Stimulated activated naive CD8-positive, alpha-beta T cell treated with anti-CD3 and anti-CD28 coated beads, Interleukin-15, amount 100 ng/mL, for 72 hours (primary cell): ENCODE results near the gene ARHGEF7.

Experiments
- ATAC-seq: fragments of 150-1000 bp; cut with Tn5 transposase; 2 replicates; pipeline ENCODE4 v1.10.0; 2021; ENCODE audit warnings: mild to moderate bottlenecking, moderate library complexity
- DNase-seq, 2 donors: peaks; one replicate each; pipeline ENCODE4 v3.0.0; 2021 to 2022
- H3K27ac Mint-ChIP-seq, 2 donors: one replicate each; pipeline ENCODE4 v1.8.0; 2022; ENCODE audit warnings: mild to moderate bottlenecking in 2 of 2, mixed read lengths in 2 of 2, moderate library complexity in 2 of 2
- H3K27me3 Mint-ChIP-seq: one replicate; pipeline ENCODE4 v1.8.0; 2022; ENCODE audit warnings: mixed read lengths
- H3K4me1 Mint-ChIP-seq: one replicate; pipeline ENCODE4 v1.8.0; 2022; ENCODE audit warnings: mild to moderate bottlenecking, mixed read lengths
- H3K4me3 Mint-ChIP-seq, 2 donors: one replicate each; pipeline ENCODE4 v1.8.0; 2022; ENCODE audit warnings: mild to moderate bottlenecking in 2 of 2, mixed read lengths in 2 of 2, moderate library complexity in 1 of 2
- H3K9me3 Mint-ChIP-seq, 2 donors: one replicate each; pipeline ENCODE4 v1.8.0; 2022; ENCODE audit warnings: mixed read lengths in 2 of 2

The ARHGEF7 gene

DNA sequence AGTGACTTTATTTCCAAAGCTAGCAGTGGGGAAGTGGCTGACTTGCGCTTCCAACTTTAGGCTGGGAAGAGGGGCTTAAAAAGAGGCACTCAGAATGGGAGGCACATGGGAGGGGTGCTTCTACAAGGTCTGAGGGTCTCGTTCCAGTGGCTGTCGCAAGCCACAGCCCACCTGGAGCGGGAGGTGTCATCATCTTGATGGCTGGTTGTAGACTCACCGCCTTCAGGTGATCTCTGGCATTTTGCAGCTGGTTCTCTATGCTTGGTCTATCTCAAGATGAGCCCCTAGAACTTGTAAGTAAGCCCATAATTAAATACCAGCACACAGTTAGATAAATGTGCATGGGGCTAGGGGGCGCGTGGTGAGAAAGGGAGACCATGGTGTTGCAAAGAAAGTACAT is 214.5 kb downstream of the ARHGEF7 start:
- Mint-ChIP-seq H3K27me3 (no peaks in the 10 kb centered on the region), H3K27ac (no peak overlapping the region), H3K9me3 (peaks cover 8 to 17% of the 10 kb centered on the region in 2 donors), H3K4me3 (no peak overlapping the region), H3K4me1 (no peaks in the 10 kb centered on the region)
- DNase-seq (no peak), ATAC-seq (no peak)

DNA sequence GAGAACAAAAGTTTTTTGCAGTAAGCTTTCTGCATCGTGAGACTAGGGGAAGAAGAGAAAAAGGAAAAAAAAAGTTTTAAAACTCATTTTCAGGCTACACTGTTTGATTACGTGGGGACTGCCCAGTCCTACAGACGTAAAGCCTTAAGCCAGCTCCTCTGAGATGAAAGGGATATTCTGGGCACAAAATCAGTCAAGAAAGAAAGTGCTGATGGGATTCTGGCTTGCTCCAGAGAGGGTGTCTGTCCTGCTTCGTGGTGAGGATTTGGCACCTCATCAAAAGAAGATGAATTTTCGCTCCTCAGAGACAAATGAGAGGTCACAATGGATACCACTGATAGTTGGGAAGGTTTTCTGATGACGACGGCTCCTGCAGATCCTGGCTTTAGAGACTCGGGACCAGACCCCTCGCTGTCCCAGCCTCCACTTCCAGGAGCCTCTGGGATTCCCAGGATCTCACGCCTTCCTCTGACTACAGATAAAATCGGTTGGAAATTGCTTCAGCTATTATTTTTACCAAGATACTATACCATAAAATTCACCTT is 215.0 kb downstream of the ARHGEF7 start:
- DNase-seq: no peak
- Mint-ChIP-seq H3K27me3 (no peaks in the 10 kb centered on the region), H3K9me3 (peaks cover 8 to 17% of the 10 kb centered on the region in 2 donors), H3K4me1 (no peaks in the 10 kb centered on the region), H3K4me3 (no peak overlapping the region), H3K27ac (no peak overlapping the region)
- ATAC-seq: no peak

DNA sequence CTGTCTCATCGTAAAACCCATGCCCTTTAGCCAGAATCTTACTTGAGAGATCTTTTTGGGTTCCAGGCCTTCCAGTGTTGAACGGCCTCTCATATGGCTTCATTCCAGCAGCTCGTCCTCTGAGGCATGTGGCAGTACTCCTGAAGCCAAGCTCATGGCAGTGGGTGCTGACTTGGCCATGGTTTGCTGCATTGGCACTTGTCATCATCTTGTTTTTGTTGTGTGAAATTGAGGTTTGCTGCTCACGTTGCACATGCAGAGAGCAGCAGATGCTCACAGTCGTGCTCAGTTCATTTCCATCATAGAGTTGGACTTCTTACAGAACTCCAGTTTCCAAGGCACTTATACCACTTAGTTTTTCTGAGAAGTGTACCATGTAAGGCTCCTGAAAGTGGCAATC is 220.2 kb downstream of the ARHGEF7 start:
- no peak overlapping the region for H3K4me3 Mint-ChIP-seq
- H3K27ac Mint-ChIP-seq: no peak overlapping the region
- H3K4me1 Mint-ChIP-seq: no peaks in the 10 kb centered on the region
- no peaks in the 10 kb centered on the region for H3K27me3 Mint-ChIP-seq
- peaks cover 8 to 17% of the 10 kb centered on the region in 2 donors for H3K9me3 Mint-ChIP-seq
- DNase-seq (no peak), ATAC-seq (no peak)

DNA sequence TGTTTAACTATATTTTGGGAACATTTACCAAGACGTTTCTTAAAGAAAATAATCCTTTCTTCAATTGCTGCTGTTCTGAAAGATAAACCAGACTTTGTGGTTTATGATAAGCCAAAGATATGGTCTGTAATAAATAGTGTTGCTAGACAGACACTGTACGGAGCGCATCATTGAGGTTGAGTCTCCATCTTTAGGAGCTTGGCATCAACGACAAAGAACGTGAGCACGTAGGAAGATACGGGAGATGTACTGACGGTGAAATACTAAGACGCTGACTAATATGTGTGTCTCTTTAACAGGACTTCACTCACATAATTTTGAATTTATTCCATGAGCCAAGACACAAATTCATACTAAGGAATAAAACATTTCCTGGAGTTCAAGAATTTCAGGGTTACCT is 221.6 kb downstream of the ARHGEF7 start:
- Mint-ChIP-seq H3K4me3 (no peak overlapping the region), H3K4me1 (no peaks in the 10 kb centered on the region), H3K27ac (no peak overlapping the region), H3K27me3 (no peaks in the 10 kb centered on the region), H3K9me3 (peaks cover 8 to 17% of the 10 kb centered on the region in 2 donors)
- ATAC-seq (no peak), DNase-seq (no peak)

DNA sequence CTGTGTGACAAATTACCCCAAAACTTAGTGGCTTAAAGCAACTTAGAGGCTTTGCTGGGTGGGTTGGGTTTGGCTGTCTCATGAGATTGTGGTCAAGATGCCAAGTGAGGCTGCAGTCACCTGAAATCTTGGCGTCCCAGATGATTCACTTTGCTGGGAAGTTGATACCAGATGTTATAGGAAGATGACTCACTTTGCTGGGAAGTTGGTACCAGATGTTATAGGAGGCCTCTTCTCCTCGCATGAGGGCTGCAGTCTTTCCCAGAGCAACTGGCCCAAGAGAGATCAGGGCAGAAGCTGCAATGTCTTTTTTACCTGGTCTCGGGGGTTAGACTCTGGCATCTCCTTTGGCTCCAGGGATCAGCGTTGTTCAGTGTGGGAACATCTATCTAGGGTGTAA is 222.1 kb downstream of the ARHGEF7 start:
- H3K4me3 Mint-ChIP-seq: no peak overlapping the region
- no peak overlapping the region for H3K27ac Mint-ChIP-seq
- H3K9me3 Mint-ChIP-seq: peaks cover 8 to 17% of the 10 kb centered on the region in 2 donors
- DNase-seq: no peak
- H3K27me3 Mint-ChIP-seq: no peaks in the 10 kb centered on the region
- ATAC-seq: no peak
- H3K4me1 Mint-ChIP-seq: no peaks in the 10 kb centered on the region

DNA sequence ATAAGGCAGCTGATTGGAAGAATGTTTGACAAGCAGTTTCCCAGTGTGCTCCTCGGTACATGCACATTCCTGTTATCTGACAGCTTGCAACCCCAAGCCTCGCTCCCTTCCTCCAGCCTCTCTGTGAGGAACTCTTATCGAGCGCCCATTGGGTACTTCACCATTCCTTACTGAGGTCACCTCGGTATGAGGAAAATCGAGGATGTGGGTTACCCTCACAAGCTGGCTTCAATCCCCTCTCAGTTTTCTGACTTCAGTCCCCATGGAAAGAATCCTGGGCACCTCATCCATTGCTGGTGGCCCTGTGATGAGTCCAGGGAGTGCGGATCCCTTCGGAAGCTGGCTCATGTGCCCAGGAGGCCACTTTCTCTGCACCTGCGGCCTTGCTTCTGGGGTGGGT is 222.6 kb downstream of the ARHGEF7 start:
- H3K4me3 Mint-ChIP-seq: no peak overlapping the region
- H3K9me3 Mint-ChIP-seq: peaks cover 8 to 13% of the 10 kb centered on the region in 2 donors
- H3K27ac Mint-ChIP-seq: no peak overlapping the region
- DNase-seq (no peak), ATAC-seq (no peak)
- no peaks in the 10 kb centered on the region for H3K4me1 Mint-ChIP-seq
- H3K27me3 Mint-ChIP-seq: no peaks in the 10 kb centered on the region

DNA sequence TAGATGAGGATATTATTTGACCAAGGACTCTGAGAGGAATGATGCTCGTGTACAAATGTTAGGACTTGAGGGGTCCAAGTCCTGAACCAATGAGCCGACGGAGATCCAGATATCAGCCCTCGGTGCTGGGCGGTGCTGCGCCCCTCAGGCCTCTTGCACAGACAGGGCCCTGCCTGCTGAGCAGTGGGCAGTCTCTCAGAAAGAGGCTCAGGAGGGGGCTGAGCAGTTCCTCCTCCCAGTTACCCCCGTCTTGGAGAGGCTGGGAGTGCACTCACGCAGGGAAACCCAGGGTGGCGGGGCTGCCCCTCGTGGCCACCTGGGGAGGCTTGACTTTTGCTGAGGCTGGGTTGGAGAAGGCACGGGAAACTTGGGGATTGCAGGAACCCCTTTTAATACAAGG is 223.7 kb downstream of the ARHGEF7 start:
- ATAC-seq (no peak), DNase-seq (no peak)
- Mint-ChIP-seq H3K27ac (no peak overlapping the region), H3K27me3 (no peaks in the 10 kb centered on the region), H3K4me1 (peaks cover 5% of the 10 kb centered on the region), H3K9me3 (peaks cover 5 to 7% of the 10 kb centered on the region in 2 donors), H3K4me3 (no peak overlapping the region)

DNA sequence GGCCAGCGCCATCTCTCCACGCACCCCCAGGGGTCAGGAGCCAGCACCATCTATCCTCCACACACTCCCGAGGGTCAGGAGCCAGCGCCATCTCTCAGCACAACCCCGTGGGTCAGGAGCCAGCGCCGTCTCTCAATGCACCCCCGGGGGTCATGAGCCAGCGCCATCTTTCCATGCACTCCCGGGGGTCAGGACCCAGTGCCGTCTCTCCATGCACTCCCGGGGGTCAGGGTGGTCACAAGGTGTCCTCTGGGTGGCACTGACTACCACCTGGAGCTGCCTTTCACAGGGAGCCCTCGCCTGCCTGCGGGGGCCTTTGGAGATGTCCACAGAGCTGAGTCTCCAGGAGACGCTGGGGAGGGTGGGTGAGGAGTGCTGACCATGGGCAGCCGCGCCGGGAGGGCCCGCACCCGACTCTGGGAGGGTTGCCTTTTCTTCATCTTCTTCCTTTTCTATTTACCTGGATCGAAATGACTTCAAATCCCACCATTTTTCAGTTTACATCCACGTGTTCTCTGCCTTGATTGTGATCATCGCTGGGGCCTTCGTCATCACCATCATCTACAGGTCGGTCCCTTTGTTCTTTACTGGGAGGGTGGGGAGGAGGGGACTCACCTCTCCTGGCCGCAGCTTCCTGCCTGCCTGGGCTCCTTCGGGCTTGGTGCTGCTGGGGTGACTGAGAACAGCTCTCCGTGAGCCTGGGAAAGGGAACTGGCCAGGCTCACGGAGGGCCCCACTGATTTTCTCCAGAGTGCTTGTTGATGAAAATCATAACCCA is 224.4 kb downstream of the ARHGEF7 start:
- Mint-ChIP-seq H3K4me1 (peaks cover 5% of the 10 kb centered on the region), H3K9me3 (no peaks in the 10 kb centered on the region), H3K4me3 (no peak overlapping the region), H3K27ac (peak overlapping the region in 1 of 2 donors; percentile 63), H3K27me3 (no peaks in the 10 kb centered on the region)
- DNase-seq: no peak
- ATAC-seq: peak; percentile 42

DNA sequence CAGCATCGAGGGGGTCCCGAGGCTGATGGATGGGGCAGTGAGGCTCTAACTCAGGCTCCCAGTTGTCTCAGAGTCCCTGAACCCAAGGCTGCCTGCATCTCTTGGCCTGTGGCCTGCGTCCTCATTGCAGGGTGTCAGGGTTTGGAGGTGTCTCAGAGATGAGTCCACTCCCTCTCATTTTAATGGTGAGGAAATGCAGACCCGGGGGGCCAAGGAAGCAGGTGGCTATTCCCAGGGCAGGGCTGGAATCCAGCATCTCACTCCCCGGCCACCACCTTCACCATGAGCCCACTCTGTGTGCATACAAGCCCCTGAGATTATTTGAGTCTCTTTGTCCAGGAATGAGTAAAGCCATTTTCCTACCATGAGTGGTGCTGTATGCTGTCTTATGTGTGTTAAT is 226.8 kb downstream of the ARHGEF7 start:
- H3K4me1 Mint-ChIP-seq: peaks cover 5% of the 10 kb centered on the region
- ATAC-seq (no peak), DNase-seq (no peak)
- H3K27me3 Mint-ChIP-seq: no peaks in the 10 kb centered on the region
- no peak overlapping the region for H3K4me3 Mint-ChIP-seq
- H3K27ac Mint-ChIP-seq: no peak overlapping the region
- no peaks in the 10 kb centered on the region for H3K9me3 Mint-ChIP-seq

DNA sequence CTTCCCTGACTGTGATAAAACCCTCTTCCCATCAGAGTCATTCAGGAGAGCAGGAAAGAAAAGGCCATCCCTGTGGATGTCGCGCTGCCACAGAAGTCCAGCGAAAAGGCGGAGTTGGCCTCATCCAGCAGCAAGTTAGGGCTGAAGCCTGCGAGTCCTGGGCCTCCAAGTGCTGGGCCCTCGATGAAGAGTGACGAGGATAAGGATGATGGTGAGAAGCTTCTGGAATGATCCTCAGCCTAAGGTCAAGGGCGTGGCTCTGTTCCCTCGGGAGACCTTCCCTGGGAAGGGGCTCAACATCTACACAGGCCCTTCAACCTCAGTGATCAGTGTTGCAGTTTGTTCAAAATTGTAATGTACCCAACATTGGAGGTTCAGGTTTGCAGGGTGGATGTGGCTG is 227.6 kb downstream of the ARHGEF7 start:
- Mint-ChIP-seq H3K4me1 (peaks cover 5% of the 10 kb centered on the region), H3K4me3 (no peak overlapping the region), H3K9me3 (no peaks in the 10 kb centered on the region), H3K27ac (no peak overlapping the region), H3K27me3 (no peaks in the 10 kb centered on the region)
- ATAC-seq (no peak), DNase-seq (no peak)

DNA sequence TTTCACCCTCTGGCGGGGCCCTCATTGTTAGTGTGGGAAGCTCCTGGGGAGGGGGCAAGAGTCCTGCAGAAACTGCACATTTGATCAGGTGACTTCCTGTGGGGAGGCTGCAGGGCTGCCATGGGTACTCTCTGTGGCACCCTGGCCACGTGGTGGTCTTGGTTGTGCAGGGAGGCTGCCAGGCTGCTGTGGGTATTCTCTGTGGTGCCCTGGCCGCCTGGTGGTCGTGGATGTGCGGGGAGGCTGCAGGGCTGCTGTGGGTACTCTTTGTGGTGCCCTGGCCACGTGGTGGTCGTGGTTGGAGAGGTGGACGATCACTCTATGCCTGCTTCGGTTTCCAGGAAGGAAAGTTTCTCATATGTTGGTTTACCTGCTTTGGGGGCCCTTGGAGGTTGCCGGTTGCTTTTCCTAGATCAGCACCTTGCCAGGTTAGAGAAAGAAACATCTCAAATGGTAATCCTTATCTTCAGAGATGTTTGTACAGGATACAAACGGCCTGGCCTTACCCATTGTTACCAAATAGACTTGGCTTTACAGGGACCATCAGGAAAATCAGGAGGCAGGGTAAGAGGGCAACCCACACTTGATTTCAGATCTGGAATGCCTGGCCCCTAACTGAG is 228.2 kb downstream of the ARHGEF7 start:
- H3K4me3 Mint-ChIP-seq: no peak overlapping the region
- ATAC-seq (no peak), DNase-seq (no peak)
- no peaks in the 10 kb centered on the region for H3K9me3 Mint-ChIP-seq
- H3K4me1 Mint-ChIP-seq: peaks cover 5% of the 10 kb centered on the region
- H3K27ac Mint-ChIP-seq: no peak overlapping the region
- H3K27me3 Mint-ChIP-seq: no peaks in the 10 kb centered on the region

DNA sequence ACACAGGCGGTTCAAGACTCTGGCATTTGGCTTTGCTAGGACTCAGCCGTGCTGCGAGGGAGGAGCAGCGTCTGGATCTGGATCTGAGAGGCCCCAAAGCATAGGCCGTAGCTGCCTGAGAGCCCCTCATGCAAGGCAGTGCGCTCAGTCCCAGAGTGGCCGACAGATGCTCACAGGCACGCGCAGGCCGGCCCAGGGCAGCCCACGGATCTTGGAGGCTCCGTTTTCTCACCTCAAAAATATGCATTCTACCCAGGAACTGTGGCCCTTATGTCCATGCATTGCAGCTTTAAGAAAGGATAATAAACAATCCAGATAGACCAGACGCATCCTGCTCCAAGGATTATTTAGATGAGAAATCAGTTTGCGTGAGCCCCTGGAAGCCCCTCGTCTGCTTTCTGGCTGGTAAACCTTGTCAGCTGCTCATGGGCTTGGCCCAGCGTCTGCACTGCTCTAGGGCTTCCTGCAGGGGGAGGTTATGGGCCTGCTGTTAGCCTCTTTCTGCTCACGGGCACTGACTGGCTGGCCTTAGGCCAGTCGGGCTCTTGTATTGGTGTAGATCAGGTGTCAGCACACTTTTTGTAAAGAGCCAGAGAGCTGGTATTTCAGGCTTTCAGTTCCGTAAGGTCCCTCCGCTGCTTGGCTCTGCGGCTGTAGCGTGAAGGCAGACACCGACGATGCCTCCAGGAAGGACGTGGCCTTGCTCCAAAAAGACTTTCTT is 229.5 kb downstream of the ARHGEF7 start:
- peaks cover 5% of the 10 kb centered on the region for H3K4me1 Mint-ChIP-seq
- no peak overlapping the region for H3K4me3 Mint-ChIP-seq
- DNase-seq: no peak
- H3K27me3 Mint-ChIP-seq: no peaks in the 10 kb centered on the region
- H3K27ac Mint-ChIP-seq: no peak overlapping the region
- H3K9me3 Mint-ChIP-seq: no peaks in the 10 kb centered on the region
- ATAC-seq: no peak

DNA sequence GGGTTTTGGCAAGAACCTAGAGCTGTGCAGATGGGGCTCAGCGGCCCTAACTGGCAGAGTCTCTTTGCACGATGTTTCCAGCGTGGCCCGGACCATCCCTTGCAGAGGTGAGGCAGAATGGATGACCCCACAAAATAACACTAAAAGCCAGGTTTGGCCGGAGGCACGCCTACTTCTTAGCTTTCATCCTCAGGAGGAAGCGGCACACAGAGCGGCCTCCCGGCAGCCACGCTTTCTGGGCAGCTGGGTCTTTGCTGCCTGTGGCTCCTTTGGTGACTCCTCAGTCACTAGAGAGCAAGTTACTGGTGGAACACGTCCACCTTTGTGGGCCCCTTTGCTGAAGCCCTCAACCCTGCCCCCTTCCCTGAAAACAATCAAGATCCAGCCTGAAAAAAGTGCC is 230.6 kb downstream of the ARHGEF7 start:
- Mint-ChIP-seq H3K27me3 (no peaks in the 10 kb centered on the region), H3K4me3 (no peak overlapping the region), H3K27ac (no peak overlapping the region), H3K9me3 (no peaks in the 10 kb centered on the region), H3K4me1 (peaks cover 5% of the 10 kb centered on the region)
- ATAC-seq: no peak
- no peak for DNase-seq

DNA sequence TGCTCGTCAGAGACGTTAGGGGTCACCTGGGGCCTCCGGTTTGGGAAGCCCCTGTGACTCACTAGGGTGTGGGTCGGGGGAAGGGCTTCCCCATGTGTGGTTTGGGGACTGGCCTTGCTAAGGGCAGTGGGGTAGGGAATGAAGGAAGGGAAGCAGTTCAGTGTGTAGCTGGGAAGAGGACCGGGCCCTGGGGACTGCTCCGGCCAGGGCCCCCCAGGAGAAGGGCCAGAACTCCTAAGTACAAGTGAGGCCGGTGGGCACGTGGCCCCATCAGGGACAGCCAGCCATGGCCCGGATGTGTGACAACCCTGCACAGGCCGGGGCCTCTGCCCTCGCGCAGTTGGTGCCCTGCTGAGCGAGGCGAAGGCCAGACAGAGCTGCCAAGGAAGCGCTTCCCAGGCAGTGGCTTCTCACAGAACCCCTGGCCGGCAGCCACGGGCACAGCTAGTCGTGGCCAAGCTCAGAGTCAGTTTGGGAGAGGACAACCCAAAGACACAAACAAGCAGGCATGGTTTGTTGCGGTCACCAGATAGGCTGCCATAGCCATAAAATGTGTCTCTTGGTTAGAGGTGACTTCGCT is 231.1 kb downstream of the ARHGEF7 start:
- Mint-ChIP-seq H3K4me3 (no peak overlapping the region), H3K4me1 (peaks cover 5% of the 10 kb centered on the region), H3K27me3 (no peaks in the 10 kb centered on the region), H3K9me3 (no peaks in the 10 kb centered on the region), H3K27ac (no peak overlapping the region)
- ATAC-seq (no peak), DNase-seq (no peak)

DNA sequence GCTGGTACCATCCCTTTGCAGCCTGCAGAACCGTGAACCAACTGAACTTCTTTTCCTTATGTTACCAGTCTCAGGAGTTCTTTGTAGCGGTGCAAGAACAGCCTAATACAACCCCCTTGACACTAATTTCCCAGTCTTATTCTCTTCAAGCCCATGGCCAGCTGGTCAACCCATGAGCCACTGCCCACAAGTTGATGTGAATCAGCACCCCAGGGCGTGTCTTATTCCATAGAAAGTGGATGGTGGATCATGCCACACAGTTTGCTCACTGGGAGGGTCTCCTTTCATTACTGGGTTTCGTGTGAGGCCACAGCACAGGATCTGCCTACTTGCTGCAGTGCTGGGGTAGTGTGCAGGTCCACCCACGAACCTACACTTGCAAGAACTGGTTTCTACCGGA is 232.3 kb downstream of the ARHGEF7 start:
- no peaks in the 10 kb centered on the region for H3K27me3 Mint-ChIP-seq
- peaks cover 5% of the 10 kb centered on the region for H3K4me1 Mint-ChIP-seq
- ATAC-seq: no peak
- no peak overlapping the region for H3K27ac Mint-ChIP-seq
- H3K9me3 Mint-ChIP-seq: no peaks in the 10 kb centered on the region
- no peak overlapping the region for H3K4me3 Mint-ChIP-seq
- no peak for DNase-seq

DNA sequence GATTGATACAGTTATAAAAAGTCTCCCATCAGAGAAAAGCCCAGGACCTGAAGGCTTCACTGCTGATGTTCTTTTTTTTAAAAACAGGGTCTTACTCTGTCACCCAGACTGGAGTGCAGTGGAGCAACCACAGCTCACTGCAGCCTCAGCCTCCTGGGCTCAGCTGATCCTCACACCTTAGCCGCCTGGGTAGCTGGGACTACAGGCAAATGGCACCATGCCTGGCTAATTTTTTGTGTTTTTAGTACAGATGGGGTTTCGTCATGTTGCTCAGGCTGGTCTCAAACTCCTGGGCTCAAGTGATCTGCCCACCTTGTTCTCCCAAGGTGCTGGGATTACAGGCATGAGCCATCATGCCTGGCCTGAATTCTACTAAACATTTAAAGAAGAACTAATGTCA is 238.4 kb downstream of the ARHGEF7 start:
- Mint-ChIP-seq H3K4me3 (no peak overlapping the region), H3K9me3 (no peaks in the 10 kb centered on the region)

More for the DNA sequence above, 238.4 kb downstream of the ARHGEF7 start:
- H3K27me3 Mint-ChIP-seq: no peaks in the 10 kb centered on the region
- DNase-seq: no peak
- ATAC-seq: no peak
- peaks cover 7% of the 10 kb centered on the region for H3K4me1 Mint-ChIP-seq
- no peak overlapping the region for H3K27ac Mint-ChIP-seq
